Stimulated activated naive CD4-positive, alpha-beta T cell (primary cell): Measurements from ENCODE around the gene SHKBP1.
"Not testable (repeated sequence)": the region's sequence is repeated elsewhere in the genome, so short reads cannot be mapped to it uniquely, and the experiment has no call there.

Experiments used
- DNase-seq, 6 experiments: peaks; one replicate each; lab custom pipeline; 2025; lab: John Stamatoyannopoulos, UW

Gene SHKBP1

DNA sequence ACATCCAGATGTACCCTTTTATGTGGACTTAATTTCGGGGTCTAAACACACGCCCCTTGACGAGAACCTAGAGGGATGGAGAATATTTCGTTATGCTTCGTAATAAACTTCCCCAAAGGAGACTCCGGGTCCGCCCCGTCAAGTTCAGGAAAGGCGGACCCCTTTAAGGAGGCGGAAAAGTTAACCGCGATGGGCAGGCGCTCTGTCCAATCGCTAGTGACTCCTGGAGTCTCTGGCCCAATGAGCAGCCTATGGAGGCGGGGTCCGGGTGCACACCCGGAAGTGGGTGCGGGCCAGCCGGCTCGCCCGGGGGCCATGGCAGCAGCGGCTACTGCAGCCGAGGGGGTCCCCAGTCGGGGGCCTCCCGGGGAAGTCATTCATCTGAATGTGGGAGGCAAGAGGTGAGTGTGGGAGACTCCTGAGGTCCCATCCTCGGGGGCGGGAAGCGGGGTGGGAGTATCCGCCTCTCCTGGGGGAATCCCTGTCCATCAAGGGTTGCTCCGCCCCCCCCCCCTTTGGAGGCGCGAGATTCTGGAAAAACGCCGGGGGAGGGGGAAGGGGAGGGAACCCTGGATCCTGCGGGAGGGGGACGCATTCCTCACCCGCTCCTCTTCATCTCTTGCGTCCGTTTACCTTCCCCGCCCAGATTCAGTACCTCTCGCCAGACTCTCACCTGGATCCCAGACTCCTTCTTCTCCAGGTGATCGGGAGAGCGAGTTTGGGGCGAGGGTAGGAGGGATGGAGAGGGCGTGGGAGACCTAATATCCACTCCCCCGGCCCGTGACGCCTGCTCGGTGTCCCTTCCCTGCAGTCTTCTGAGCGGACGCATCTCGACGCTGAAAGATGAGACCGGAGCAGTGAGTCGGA is at the start of gene SHKBP1:
Gene SHKBP1 (plus strand): TSS at position 289 of the 867 bp plus-strand sequence. CDS start 27 bp downstream, at position 316.
- DNase-seq, result peak; percentile 84 to 92 (median 90)

DNA sequence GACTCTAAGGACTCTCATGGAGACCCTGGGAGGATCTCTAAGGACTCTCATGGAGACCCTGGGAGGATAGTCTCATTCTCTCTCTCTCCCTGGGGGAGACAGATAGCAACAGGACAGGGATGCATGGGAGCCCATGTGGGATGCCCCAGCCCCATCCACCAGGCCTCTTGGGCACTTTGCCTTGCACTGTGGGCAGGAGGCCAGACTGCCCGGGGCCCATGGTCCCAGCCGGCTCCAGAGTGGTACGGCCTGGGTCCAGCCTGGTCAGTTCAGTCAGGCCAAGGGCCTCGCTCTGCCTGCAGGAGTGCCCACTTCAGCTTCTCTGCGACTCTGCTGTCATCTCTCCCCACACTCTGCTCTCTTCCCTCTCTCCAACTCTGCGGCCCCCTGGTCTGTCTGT is 48.6 kb upstream of the SHKBP1 start:
- no peak for DNase-seq

- DNase-seq, result no peak
Measured at GRCh38 chr19:40528533-40529092, 48.1 kb upstream of the SHKBP1 start.

GRCh38 chr19:40529093-40529954 is 47.3 kb upstream of the SHKBP1 start:
- DNase-seq, result peak; percentile 79 to 91 (median 85)

DNA sequence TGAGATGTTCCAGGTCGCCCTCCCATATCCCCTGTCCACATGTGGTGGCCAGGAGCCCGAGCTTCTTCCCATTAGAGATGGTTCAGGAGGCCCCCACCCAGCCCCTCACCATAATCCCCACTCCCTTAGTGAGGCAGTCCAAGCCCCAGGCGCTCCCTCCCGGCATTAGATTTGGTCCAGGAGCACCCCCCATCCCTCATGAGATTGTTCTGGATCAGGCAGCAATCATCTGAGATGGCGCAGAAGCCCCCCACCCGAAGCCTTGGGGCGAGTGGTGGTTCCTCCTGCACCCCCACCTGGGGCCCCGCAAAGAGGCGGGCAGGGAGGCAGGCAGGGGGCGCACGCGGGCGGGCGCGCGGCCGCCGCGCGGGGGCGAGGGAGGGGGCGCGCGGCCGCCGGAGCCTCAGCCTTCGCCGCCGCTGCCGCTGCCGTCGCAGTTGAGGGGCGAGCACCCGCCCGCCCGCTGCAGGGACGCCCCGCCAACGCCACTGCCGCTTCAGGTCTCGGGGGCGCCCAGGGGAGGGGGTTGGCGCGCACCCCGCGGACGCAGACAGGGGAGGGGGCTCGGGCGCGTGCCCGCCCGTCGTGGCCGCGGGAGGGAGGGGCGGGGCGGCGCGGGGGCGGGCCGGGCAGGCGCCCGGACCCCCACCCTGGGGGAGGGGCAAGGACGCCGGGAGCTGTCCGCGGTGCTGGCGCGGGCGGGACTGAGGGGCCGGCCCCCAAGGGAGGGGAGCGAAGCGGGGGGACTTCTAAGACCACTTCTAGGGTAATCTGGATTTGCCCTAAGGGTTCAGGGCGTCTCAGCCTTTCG is 46.4 kb upstream of the SHKBP1 start:
- DNase-seq, result peak in 3 of 6 experiments; percentile 11 to 30 (median 11)

- no peak for DNase-seq
Measured at GRCh38 chr19:40533508-40533907, 43.2 kb upstream of the SHKBP1 start.

- DNase-seq, result no peak
Measured at GRCh38 chr19:40534148-40534547, 42.5 kb upstream of the SHKBP1 start.

DNA sequence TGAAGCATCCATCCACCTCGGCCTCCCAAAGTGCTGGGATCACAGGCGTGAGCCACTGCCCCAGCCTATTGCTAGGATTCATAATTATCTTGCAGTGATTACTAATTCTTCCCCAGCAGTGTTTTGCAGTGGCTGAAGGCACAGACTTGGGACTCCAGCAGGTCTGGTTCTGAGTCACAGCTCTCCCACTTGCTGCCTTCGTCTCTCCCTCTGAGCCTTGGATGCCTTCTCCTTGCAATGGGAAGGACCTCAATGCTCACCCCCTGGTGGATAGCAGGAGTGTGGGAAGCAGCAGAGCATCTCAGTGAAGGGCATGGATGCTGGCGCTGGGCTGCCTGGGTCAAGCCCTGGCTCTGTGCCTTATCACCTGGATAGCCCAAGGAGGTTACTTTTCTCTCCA is 37.6 kb upstream of the SHKBP1 start:
- no peak for DNase-seq

- no peak for DNase-seq
Measured at GRCh38 chr19:40542202-40542859, 34.3 kb upstream of the SHKBP1 start.

GRCh38 chr19:40543029-40543597 is 33.6 kb upstream of the SHKBP1 start:
- DNase-seq, result no peak

- DNase-seq, result not testable (repeated sequence)
Measured at GRCh38 chr19:40546153-40546841, 30.4 kb upstream of the SHKBP1 start.

DNA sequence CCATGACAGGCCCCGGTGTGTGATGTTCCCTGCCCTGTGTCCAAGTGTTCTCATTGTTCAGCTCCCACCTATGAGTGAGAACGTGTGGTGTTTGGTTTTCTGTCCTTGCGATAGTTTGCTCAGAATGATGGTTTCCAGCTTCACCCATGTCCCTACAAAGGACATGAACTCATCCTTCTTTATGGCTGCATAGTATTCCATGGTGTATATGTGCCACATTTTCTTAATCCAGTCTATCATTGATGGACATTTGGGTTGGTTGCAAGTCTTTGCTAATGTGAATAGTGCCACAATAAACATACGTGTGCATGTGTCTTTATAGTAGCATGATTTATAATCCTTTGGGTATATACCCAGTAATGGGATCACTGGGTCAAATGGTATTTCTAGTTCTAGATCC is 29.5 kb upstream of the SHKBP1 start:
- not testable (repeated sequence) for DNase-seq

GRCh38 chr19:40547836-40548235 is 28.8 kb upstream of the SHKBP1 start:
- DNase-seq, result no peak

GRCh38 chr19:40549007-40549708 is 27.5 kb upstream of the SHKBP1 start:
- DNase-seq, result peak in 5 of 6 experiments; percentile 57 to 71 (median 62)

GRCh38 chr19:40550951-40551350 is 25.7 kb upstream of the SHKBP1 start:
- DNase-seq, result no peak

DNA sequence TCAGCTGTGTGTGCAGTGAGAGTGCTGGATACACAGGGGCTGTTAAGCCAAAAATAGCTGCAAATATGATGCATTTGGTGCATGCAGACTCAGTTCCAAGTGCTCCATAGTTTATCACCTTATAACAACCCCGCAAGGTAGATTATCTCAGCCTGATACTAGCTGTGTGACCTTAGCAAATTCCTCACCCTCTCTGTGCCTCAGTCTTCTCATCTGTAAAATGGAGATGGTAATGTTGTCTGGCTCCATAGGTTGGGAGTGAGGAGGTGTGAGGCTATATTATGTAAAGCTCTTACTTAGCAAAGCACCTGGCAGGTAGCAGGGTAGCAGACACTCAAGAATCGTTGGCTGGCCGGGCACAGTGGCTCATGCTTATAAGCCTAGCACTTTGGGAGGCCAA is 23.8 kb upstream of the SHKBP1 start:
- DNase-seq, result no peak

DNA sequence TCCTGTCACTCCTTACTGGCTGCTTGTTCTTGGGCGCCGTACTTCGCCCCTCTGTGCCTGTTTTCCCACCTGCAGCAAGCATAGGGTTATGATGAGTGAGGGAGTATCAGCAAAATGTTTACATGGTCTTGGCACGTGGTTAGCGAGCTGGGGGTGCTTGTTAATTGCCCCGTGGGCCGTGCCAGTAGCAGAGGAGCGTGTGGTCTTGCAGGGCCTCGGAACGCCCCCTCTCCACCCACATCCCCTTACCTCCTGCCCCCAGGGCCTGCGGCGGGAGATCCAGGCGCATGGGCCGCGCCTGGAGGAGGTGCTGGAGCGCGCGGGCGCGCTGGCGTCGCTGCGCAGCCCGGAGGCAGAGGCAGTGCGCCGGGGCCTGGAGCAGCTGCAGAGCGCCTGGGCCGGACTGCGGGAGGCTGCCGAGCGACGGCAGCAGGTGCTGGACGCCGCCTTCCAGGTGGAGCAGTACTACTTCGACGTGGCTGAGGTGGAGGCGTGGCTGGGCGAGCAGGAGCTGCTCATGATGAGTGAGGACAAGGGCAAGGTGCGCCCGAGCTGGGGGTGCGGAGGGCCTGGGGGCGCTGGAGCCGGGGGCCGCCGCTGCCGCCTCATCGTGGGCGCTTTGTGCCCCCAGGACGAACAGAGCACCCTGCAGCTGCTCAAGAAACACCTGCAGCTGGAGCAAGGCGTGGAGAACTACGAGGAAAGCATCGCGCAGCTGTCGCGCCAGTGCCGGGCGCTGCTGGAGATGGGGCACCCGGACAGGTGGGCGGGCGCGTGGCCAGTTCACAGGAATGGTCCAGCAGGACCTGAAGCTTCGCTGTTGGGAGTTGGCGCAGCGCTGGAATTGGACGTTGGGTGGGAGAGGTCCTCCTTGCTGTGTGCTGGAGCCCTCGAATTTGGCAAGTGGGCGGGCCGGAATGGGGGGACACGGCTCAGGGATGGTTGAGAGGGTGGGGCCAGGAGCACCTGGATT is 22.5 kb upstream of the SHKBP1 start:
- no peak for DNase-seq

DNA sequence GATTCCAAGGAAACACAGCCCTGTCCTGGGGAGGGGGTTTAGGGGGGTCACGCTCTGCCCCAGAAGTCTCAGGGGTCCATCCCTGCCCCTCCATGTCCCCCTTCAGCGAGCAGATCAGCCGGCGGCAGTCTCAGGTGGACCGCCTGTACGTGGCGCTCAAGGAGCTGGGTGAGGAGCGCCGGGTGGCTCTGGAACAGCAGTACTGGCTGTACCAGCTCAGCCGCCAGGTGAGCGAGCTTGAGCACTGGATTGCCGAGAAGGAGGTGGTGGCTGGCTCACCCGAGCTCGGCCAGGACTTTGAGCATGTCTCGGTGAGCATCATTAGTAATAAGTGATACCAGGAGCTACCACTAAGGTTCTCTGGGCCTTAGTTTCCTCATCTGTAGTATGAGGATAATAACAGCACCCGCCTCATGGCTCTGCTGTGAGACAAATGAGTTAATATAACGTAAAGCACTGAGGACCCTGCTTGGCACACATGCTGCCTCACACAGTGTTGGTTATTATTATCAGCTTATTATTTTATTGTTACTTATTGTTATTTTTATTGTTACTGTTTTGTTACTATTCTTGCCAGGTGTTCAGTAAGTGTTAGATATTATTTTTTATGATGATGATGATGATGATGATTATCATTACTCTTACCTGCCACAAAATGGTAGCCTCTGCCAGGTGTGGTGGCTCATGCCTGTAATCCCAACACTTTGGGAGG is 20.5 kb upstream of the SHKBP1 start:
- DNase-seq, result no peak
